SK-N-SH treated with all-trans-retinoic acid at 6 μM for 48 hours (cell line): Measurements from ENCODE around the gene RABGAP1L.

Experiments
- CREB5 ChIP-seq: fragments of 250-450 bp; sonication (Bioruptor Pico); IDR thresholded peaks from 2 replicates; pipeline ENCODE4 v1.5.1; 2020; ENCODE audit warnings: low read depth, mild to moderate bottlenecking, moderate library complexity
- ESRRG ChIP-seq: fragments of 250-450 bp; sonication (Bioruptor Pico); IDR thresholded peaks from 2 replicates; pipeline ENCODE4 v1.6.1; 2021; ENCODE audit warnings: mild to moderate bottlenecking
- PATZ1 ChIP-seq: fragments of 250-450 bp; sonication (Bioruptor Pico); IDR thresholded peaks from 2 replicates; pipeline ENCODE4 v1.8.0; 2020; ENCODE audit warnings: mild to moderate bottlenecking, moderate library complexity, borderline replicate concordance
- RARB ChIP-seq: fragments of 250-450 bp; sonication (Bioruptor Pico); IDR thresholded peaks from 2 replicates; pipeline ENCODE4 v1.8.0; 2021; ENCODE audit warnings: mild to moderate bottlenecking, moderate library complexity
- ZC3H10 ChIP-seq: fragments of 250-450 bp; sonication (Bioruptor Pico); IDR thresholded peaks from 2 replicates; pipeline ENCODE4 v1.5.1; 2021; ENCODE audit warnings: mild to moderate bottlenecking, moderate library complexity
- ZFP3 ChIP-seq: fragments of 250-450 bp; sonication (Bioruptor Pico); IDR thresholded peaks from 2 replicates; pipeline ENCODE4 v1.5.0; 2020; ENCODE audit warnings: mild to moderate bottlenecking, moderate library complexity
- ZFP30 ChIP-seq: fragments of 450-650 bp; formaldehyde crosslinking; IDR thresholded peaks from 2 replicates; pipeline ENCODE4 v1.5.0; 2022; ENCODE audit warnings: mild to moderate bottlenecking, moderate library complexity
- TF ChIP-seq, protein P1 (sequence below): fragments of 250-450 bp; sonication (Bioruptor Pico); IDR thresholded peaks from 2 replicates; pipeline ENCODE4 v1.5.0; 2020; ENCODE audit warnings: mild to moderate bottlenecking, moderate library complexity
- TF ChIP-seq, protein P2 (sequence below): fragments of 250-450 bp; sonication (Bioruptor Pico); IDR thresholded peaks from 2 replicates; pipeline ENCODE4 v1.8.0; 2021; ENCODE audit warnings: low read depth, mild to moderate bottlenecking, moderate library complexity, borderline replicate concordance

GRCh38 chr1:174114106-174114505, 45.2 kb upstream of the RABGAP1L start:
- TF ChIP-seq ZFP30 (CRISPR knock-in tag) (no peak), PATZ1 (CRISPR knock-in tag) (no peak), CREB5 (no peak), ESRRG (no peak), ZC3H10 (CRISPR knock-in tag) (no peak), ZFP3 (CRISPR knock-in tag) (no peak), RARB (CRISPR knock-in tag) (no peak)
- TF ChIP-seq, protein P1, sequence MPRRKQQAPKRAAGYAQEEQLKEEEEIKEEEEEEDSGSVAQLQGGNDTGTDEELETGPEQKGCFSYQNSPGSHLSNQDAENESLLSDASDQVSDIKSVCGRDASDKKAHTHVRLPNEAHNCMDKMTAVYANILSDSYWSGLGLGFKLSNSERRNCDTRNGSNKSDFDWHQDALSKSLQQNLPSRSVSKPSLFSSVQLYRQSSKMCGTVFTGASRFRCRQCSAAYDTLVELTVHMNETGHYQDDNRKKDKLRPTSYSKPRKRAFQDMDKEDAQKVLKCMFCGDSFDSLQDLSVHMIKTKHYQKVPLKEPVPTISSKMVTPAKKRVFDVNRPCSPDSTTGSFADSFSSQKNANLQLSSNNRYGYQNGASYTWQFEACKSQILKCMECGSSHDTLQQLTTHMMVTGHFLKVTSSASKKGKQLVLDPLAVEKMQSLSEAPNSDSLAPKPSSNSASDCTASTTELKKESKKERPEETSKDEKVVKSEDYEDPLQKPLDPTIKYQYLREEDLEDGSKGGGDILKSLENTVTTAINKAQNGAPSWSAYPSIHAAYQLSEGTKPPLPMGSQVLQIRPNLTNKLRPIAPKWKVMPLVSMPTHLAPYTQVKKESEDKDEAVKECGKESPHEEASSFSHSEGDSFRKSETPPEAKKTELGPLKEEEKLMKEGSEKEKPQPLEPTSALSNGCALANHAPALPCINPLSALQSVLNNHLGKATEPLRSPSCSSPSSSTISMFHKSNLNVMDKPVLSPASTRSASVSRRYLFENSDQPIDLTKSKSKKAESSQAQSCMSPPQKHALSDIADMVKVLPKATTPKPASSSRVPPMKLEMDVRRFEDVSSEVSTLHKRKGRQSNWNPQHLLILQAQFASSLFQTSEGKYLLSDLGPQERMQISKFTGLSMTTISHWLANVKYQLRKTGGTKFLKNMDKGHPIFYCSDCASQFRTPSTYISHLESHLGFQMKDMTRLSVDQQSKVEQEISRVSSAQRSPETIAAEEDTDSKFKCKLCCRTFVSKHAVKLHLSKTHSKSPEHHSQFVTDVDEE (CRISPR knock-in tag), result no peak
- TF ChIP-seq, protein P2, sequence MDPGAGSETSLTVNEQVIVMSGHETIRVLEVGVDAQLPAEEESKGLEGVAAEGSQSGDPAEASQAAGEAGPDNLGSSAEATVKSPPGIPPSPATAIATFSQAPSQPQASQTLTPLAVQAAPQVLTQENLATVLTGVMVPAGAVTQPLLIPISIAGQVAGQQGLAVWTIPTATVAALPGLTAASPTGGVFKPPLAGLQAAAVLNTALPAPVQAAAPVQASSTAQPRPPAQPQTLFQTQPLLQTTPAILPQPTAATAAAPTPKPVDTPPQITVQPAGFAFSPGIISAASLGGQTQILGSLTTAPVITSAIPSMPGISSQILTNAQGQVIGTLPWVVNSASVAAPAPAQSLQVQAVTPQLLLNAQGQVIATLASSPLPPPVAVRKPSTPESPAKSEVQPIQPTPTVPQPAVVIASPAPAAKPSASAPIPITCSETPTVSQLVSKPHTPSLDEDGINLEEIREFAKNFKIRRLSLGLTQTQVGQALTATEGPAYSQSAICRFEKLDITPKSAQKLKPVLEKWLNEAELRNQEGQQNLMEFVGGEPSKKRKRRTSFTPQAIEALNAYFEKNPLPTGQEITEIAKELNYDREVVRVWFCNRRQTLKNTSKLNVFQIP (CRISPR knock-in tag), result no peak
